CD4-positive, alpha-beta T cell (primary cell): ENCODE measurements around the gene SPRR2E. TPM values are rescaled to one million over a fixed set of nuclear protein-coding genes. Genes with fewer than 3 reads are reported as not detected.
"Not testable (repeated sequence)": the region's sequence is repeated elsewhere in the genome, so short reads cannot be mapped to it uniquely, and the experiment has no call there.

Experiments
- ATAC-seq: fragments of 200-7000 bp; cut with Tn5 transposase; one replicate; pipeline ENCODE4 v1.10.0; 2022; ENCODE audit warnings: mild to moderate bottlenecking; ENCODE audit not compliant: poor library complexity
- CTCF ChIA-PET: fragments of 350-600 bp; sonication (Branson Sonifier 250); formaldehyde crosslinking; loops from one replicate; lab custom pipeline; 2021; ENCODE audit warnings: antibody characterized with exemption, inconsistent platforms; lab: Charles Lee
- POLR2A ChIA-PET: fragments of 350-600 bp; sonication (Branson Sonifier 250); formaldehyde crosslinking; loops from one replicate; lab custom pipeline; 2021; ENCODE audit warnings: antibody characterized with exemption, inconsistent platforms; lab: Charles Lee
- DNase-seq, 14 experiments: peaks; one replicate each; pipeline ENCODE4 v3.0.0-alpha.2; 2013 to 2020; ENCODE audit warnings: mixed read lengths in 2 of 14
- H3K27ac ChIP-seq, 2 donors: one replicate each; pipeline versions ENCODE4 v1.5.1 to v1.7.0; 2013; ENCODE audit warnings: low read length in 2 of 2, low read depth in 1 of 2, mild to moderate bottlenecking in 1 of 2
- H3K27me3 ChIP-seq, 2 experiments: 1 replicate in 1 of 2; 2 replicates in 1 of 2; pipeline versions ENCODE4 v1.6.1 to v1.7.0; 2013; ENCODE audit warnings: low read length in 2 of 2, control low read depth in 1 of 2, mild to moderate bottlenecking in 1 of 2, moderate library complexity in 1 of 2; ENCODE audit not compliant: insufficient read depth in 2 of 2, control insufficient read depth in 1 of 2
- H3K36me3 ChIP-seq: one replicate; pipeline ENCODE4 v1.6.1; 2013; ENCODE audit warnings: low read length, control low read depth; ENCODE audit not compliant: insufficient read depth
- H3K4me1 ChIP-seq: one replicate; pipeline ENCODE4 v1.6.1; 2013; ENCODE audit warnings: low read length, control low read depth; ENCODE audit not compliant: insufficient read depth
- H3K4me3 ChIP-seq: one replicate; pipeline ENCODE4 v1.5.1; 2013; ENCODE audit warnings: mild to moderate bottlenecking, low read length, moderate library complexity
- H3K9me3 ChIP-seq, 2 experiments: 1 replicate in 1 of 2; 2 replicates in 1 of 2; pipeline versions ENCODE4 v1.6.1 to v1.7.0; 2013; ENCODE audit warnings: low read length in 2 of 2, mild to moderate bottlenecking in 2 of 2, control low read depth in 1 of 2, moderate library complexity in 1 of 2; ENCODE audit not compliant: control insufficient read depth in 1 of 2, insufficient read depth in 1 of 2
- H3K27ac Mint-ChIP-seq: one replicate; pipeline ENCODE4 v1.8.0; 2020; ENCODE audit warnings: mixed read lengths
- H3K27me3 Mint-ChIP-seq: one replicate; pipeline ENCODE4 v1.8.0; 2021; ENCODE audit warnings: mixed read lengths
- H3K36me3 Mint-ChIP-seq: one replicate; pipeline ENCODE4 v1.8.0; 2021; ENCODE audit warnings: low read depth, mixed read lengths
- H3K4me1 Mint-ChIP-seq: one replicate; pipeline ENCODE4 v1.8.0; 2021; ENCODE audit warnings: low read depth, mixed read lengths
- H3K4me3 Mint-ChIP-seq: one replicate; pipeline ENCODE4 v1.8.0; 2020; ENCODE audit warnings: mild to moderate bottlenecking, mixed read lengths
- H3K9me3 Mint-ChIP-seq: one replicate; pipeline ENCODE4 v1.8.0; 2020; ENCODE audit warnings: mixed read lengths
- intact Hi-C, 2 experiments: fragments of 100-400 bp; cut with DNase I in 1 of 2; cut with micrococcal nuclease in 1 of 2; formaldehyde crosslinking; loops; one replicate each; pipeline versions ENCODE4 v1.15.1 to v1.9.0; 2023 to 2025; cut with DNase I, micrococcal nuclease
- total RNA-seq, 174 experiments: library from RNA in 2 of 174; stranded (reverse) in 2 of 174; gene quantifications; one replicate each; pipeline ENCODE4 v1.2.3 and lab custom pipeline; 2021 to 2026
- TF ChIP-seq, protein P1 (sequence below): fragments of 200-600 bp; IDR thresholded peaks from one replicate; pipeline ENCODE4 v1.8.0; 2022; ENCODE audit warnings: antibody characterized with exemption, mild to moderate bottlenecking

The SPRR2E gene
- total RNA-seq, 2 experiments from 2014 or later: not detected

DNA sequence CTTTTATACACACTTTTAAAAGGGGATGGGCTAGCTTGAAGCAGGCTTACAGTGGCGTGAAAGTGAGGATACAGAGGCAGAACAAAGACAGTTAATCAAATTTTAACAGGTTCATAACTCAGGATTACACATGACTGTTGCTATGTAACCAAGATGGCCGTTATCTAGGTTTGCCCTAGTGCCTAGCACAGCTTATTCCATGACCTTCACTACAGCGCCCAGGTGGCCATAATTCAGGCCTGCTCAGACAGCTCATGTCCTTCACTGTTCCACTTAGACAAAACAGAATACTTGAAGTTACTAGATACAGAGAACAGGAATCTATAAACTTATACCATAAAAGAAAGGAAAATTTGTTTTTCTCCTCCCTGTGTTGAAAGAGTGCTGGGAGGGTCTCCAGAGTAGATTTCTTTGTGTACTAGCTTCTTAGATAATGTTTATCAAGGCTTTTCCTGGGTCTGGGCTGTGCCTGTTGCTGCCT lies 25.2 kb upstream of the SPRR2E start:
- POLR2A ChIA-PET: no interaction called here
- Histone ChIP-seq H3K9me3 (peaks cover 1 to 4% of the 10 kb centered on the region in 2 experiments), H3K36me3 (no peaks in the 10 kb centered on the region), H3K27ac (no peak overlapping the region), H3K27me3 (peaks cover 8 to 12% of the 10 kb centered on the region in 2 experiments), H3K4me3 (no peak overlapping the region), H3K4me1 (no peaks in the 10 kb centered on the region)
- TF ChIP-seq, protein P1, sequence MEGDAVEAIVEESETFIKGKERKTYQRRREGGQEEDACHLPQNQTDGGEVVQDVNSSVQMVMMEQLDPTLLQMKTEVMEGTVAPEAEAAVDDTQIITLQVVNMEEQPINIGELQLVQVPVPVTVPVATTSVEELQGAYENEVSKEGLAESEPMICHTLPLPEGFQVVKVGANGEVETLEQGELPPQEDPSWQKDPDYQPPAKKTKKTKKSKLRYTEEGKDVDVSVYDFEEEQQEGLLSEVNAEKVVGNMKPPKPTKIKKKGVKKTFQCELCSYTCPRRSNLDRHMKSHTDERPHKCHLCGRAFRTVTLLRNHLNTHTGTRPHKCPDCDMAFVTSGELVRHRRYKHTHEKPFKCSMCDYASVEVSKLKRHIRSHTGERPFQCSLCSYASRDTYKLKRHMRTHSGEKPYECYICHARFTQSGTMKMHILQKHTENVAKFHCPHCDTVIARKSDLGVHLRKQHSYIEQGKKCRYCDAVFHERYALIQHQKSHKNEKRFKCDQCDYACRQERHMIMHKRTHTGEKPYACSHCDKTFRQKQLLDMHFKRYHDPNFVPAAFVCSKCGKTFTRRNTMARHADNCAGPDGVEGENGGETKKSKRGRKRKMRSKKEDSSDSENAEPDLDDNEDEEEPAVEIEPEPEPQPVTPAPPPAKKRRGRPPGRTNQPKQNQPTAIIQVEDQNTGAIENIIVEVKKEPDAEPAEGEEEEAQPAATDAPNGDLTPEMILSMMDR: no peak
- CTCF ChIA-PET: no interaction called here
- no peak overlapping the region for H3K27ac Mint-ChIP-seq
- DNase-seq (no peak), ATAC-seq (no peak)
- intact Hi-C loops: no loop called here
- H3K36me3 Mint-ChIP-seq: no peaks in the 10 kb centered on the region
- H3K4me3 Mint-ChIP-seq: no peak overlapping the region
- H3K27me3 Mint-ChIP-seq: peaks cover 37% of the 10 kb centered on the region
- H3K9me3 Mint-ChIP-seq: peaks cover 2% of the 10 kb centered on the region
- no peaks in the 10 kb centered on the region for H3K4me1 Mint-ChIP-seq

GRCh38 chr1:153115264-153115663 lies 20.9 kb upstream of the SPRR2E start:
- H3K27ac ChIP-seq, H3K36me3 Mint-ChIP-seq, H3K9me3 ChIP-seq, H3K27ac Mint-ChIP-seq, ATAC-seq, H3K4me1 Mint-ChIP-seq, POLR2A ChIA-PET, H3K9me3 Mint-ChIP-seq, intact Hi-C loops, CTCF ChIA-PET, H3K36me3 ChIP-seq, DNase-seq, H3K4me1 ChIP-seq, H3K4me3 ChIP-seq, H3K4me3 Mint-ChIP-seq: not testable (repeated sequence)
- peaks cover 7 to 12% of the 10 kb centered on the region in 2 experiments for H3K27me3 ChIP-seq
- H3K27me3 Mint-ChIP-seq: peaks cover 35% of the 10 kb centered on the region

DNA sequence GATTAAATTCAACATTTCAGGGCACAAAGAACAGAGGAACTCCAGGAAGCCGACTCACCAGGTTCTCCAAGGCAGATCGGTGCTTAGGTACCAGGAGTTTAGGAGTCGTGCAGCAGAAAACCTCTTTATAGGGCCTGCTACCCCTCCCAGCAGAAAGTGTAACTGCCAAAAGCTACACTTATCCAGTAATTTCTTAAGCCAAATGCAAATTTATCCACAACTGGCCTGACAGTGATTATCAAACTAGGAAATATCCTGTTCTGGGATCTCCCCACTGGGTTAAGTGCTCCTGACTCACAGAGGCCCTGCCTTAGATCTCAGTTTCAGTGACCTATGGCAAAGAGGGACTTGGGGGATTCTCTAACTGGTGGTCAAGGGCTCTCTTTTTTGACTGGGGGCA lies 19.1 kb upstream of the SPRR2E start, which contains the start of gene SPRR2F:
Gene SPRR2F (minus strand): TSS at position 101 of the 400 bp plus-strand sequence. CDS start 783 bp downstream, outside the sequence.
- H3K27ac ChIP-seq: no peak within 1 kb of the TSS
- Mint-ChIP-seq H3K9me3 (no peaks in the 10 kb centered on the region), H3K4me3 (no peak within 1 kb of the TSS), H3K27me3 (peaks cover 26% of the 10 kb centered on the region), H3K4me1 (no peaks in the 10 kb centered on the region), H3K27ac (no peak within 1 kb of the TSS), H3K36me3 (no peaks in the 10 kb centered on the region)
- H3K4me3 ChIP-seq: no peak within 1 kb of the TSS
- no peaks in the 10 kb centered on the region for H3K4me1 ChIP-seq
- CTCF ChIA-PET: no interaction called here
- no peaks in the 10 kb centered on the region for H3K36me3 ChIP-seq
- H3K27me3 ChIP-seq: peaks cover 3 to 6% of the 10 kb centered on the region in 2 experiments
- TF ChIP-seq, protein P1: no peak
- POLR2A ChIA-PET: no interaction called here
- H3K9me3 ChIP-seq: no peaks in the 10 kb centered on the region
- no peak for ATAC-seq
- intact Hi-C loops: no loop called here
- no peak for DNase-seq

DNA sequence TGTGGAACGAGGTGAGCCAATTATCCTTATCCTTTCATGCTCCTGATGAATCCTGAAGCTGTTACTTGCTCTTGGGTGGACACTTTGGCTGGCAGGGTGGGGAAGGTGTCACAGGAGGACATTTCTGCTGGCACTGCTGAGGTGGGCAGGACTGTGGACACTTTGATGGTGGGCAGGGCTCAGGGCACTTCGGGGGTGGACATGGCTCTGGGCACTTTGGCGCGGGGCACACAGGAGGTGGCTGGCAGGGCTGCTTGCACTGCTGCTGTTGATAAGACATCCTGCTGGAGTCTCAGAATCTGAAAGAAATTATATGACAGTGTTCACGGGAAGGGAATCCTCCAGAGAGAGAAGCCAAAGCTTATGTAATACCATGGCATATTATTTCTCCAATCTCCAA lies 18.1 kb upstream of the SPRR2E start:
- H3K27ac Mint-ChIP-seq, H3K4me1 Mint-ChIP-seq, H3K27ac ChIP-seq, H3K4me3 Mint-ChIP-seq, ATAC-seq, CTCF ChIA-PET, intact Hi-C loops, H3K27me3 ChIP-seq, H3K36me3 ChIP-seq, H3K4me3 ChIP-seq, H3K9me3 ChIP-seq, DNase-seq, H3K36me3 Mint-ChIP-seq, H3K4me1 ChIP-seq, POLR2A ChIA-PET, H3K9me3 Mint-ChIP-seq: not testable (repeated sequence)
- peaks cover 21% of the 10 kb centered on the region for H3K27me3 Mint-ChIP-seq
